GM19463 (cell line): ENCODE data around the gene OTUD3.
"Not testable (repeated sequence)": the region's sequence is repeated elsewhere in the genome, so short reads cannot be mapped to it uniquely, and the experiment has no call there.

ENCODE experiments used
- ATAC-seq: cut with Tn5 transposase; IDR thresholded peaks from one replicate; pipeline ENCODE4 v1.9.1; 2021; ENCODE audit warnings: mild to moderate bottlenecking, moderate library complexity; ENCODE audit not compliant: unreplicated experiment

OTUD3 gene

DNA sequence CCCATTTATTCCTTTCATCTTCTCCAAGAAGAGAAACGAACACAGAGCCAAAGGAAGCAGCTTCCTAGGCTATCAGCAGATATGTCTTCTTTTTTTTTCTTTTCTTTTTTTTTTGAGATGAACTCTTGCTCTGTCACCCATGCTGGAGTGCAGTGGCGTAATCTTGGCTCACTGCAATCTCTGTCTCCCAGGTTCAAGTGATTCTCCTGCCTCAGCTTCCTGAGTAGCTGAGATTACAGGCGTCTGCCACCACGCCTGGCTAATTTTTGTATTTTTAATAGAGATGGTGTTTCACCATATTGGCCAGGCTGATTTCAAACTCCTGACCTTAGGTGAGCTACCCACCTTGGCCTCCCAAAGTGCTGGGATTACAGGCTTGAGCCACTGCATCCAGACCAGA, 13.6 kb upstream of the OTUD3 start:
- not testable (repeated sequence) for ATAC-seq

DNA sequence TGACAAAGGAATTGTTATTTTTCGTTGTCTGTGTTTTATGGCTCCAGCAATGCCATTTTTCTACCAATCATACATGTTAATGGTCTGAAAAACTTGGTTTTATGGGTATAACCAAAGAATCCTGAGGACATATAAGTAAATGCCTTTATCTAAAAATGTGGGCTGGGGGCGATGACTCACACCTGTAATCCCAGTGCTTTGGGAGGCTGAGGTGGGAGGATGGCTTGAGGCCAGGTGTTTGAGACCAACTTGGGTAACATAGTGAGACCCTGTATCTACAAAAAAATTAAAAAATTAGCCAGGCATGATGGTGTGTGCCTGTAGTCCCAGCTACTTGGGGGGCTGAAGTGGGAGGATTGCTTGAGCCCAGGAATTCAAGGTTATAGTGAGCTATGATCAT, 12.7 kb upstream of the OTUD3 start:
- not testable (repeated sequence) for ATAC-seq

GRCh38 chr1:19869929-19870328, 12.3 kb upstream of the OTUD3 start:
- ATAC-seq = no peak

DNA sequence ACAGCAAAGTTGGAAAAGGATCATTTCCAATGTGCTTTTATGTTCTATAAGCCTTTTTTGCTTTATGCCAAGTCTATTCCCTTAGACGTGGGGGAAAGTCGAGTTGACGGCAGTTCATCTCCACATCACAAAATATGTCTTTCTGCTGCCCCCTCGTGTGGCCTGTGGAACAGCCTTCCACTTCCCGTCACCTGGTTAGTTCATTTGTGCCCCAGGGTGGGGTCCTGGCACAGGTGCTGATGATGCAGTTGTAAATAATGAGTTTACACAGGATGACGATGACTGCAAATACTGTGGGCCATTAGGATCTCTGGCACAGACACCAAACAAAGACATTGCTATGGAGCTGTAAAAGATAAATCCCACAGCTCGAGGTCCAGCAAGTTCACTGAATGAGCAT, 10.0 kb upstream of the OTUD3 start:
- no peak for ATAC-seq

DNA sequence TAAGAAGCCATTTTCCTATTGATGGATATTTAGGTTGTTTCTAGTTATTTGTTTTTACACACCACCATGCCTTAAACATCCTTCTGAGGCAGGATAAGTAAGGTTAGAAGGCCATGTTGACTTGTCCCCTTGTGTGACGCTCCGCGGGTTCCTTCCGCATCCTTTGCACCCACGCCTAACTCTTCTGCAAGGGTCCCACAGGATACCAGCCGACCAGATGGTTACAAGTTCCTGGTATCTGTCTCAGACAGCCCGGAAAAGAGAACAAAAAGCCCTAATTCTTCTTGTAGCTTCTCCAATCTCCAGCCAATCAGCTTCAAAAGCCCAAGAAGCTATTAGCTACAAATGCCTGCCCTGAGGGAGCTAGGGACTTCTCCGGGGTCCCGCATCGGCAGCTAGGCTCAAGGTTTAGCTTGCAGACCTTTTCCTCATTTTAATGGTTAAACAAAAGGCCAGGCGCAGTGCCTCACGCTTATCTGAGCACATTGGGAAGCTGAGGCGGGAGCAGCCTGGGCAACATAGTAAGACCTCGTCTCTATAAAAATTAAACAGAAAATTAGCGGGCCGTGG, 4.9 kb upstream of the OTUD3 start:
- ATAC-seq = no peak

DNA sequence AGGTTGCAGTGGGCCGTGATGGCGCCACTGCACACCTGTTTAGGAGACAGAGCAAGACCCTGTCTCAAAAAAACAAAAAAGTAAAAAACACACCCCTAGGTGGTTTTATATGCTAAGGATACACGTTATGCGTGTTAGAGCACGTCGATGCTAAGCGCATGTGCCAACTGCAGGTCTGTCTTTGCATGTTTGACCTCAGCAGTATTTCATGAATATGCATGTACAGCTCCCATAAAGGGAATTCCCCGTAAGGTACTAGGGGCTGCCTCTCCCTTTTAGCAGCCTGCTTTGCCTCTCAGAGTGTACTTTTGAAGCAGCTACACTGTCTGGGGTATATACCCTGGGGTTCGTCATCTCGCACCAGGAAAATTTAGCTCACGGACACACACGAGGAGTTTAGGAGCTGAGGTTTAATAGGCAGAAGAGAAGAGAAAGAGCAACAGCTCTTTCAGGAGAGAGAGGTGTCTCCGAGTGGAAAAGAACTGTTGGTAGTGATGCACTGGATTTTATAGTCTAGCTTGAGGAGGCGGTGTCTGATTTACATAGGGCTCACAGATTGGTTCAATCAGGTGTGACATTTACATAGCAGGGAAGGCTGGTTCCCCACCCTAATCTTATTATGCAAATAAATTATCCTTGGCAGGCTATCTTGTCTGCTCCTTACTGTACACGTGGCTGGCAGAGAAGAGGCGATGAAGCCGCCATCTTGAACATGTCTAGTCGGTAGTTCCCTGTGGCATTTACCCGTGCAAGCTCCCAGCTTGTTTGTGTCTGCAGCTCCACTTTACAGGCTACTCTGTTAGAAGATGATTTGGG, 4.2 kb upstream of the OTUD3 start:
- ATAC-seq = no peak

DNA sequence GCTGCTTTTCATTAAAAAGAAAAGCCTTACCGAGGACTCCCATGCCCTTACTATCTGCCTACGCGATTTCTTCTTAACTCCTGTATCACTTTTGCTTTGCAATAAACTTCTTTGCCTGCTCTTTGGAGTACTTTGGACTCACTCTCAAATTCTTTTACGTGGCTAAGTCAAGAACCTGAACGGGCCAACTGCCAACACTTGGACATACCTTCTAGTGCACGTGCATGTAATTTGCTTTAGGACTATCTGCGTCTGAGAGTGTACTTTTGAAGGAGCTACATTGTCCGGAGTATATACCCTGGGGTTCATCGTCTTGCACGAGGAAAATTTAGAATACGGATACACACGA, 3.6 kb upstream of the OTUD3 start:
- ATAC-seq = no peak

GRCh38 chr1:19879227-19879626, 3.0 kb upstream of the OTUD3 start:
- ATAC-seq = no peak

DNA sequence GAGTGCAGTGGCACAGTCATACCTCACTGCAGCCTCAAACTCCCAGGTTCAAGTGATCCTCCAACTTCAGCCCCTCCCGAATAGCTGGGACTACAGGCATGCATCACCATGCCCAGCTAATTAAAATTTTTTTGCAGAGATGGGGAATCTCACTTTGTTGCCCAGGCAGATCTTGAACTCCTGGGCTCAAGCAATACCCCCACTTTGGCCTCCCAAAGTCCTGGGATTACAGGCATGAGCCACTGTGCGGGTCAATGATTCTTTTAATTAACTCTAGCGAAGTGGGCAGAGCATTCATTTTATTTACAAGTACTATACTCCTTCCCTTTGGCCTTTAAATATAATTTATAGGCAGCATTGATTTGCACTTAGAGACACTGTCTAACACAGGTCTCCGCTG, 2.5 kb upstream of the OTUD3 start:
- ATAC-seq = no peak

DNA sequence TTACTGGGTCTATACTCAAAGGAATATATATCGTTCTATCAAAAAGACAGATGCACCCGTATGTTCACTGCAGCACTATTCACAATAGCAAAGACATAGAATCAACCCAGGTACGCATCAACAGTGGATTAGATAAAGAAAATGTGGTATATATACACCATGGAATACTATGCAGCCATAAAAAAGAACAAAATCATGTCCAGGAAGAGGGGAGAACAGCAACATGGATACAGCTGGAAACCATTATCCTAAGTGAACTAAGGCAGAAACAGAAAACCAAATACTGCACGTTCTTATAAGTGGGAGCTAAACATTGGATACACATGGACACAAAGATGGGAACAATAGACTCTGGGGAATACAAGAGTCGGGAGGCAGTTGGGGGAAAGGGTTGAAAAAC, 1.4 kb upstream of the OTUD3 start:
- ATAC-seq = not testable (repeated sequence)

DNA sequence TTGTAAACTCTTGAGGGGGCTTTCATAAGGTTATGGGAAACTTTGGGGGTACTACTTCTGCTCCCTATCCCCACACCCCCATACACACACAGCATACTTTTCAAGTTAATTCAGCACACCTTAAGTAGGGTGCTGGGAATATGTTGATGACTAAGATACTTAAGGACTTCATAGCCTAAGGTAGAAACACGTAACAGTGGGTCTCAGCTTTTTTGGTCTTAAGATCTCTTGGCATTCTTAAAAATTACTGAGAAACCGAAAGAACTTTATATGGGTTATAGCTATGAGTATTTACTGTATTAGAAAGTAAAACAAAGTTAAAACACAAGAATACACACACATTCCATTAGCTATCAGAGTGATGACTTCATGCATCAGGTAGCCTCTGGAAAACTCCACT, 2.1 kb downstream of the OTUD3 start:
- no peak for ATAC-seq

DNA sequence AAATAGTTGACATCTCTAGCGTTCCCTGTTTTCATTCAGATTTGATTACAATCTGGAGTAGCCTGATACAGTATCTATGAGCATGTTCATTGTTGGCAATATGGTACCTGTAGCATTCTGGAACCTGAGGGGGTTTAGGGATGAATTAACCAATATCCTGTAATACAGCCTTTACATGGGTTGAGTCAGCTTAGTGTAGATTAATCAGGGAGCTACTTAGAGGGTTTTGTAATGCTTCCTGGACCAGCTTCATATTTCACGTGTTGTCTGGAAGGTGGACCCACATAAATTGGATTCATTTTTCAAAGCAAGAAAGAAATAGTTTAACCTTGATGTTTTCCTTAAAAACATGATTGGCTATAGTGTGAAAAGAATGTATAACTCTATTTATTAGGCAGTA, 3.6 kb downstream of the OTUD3 start:
- no peak for ATAC-seq

DNA sequence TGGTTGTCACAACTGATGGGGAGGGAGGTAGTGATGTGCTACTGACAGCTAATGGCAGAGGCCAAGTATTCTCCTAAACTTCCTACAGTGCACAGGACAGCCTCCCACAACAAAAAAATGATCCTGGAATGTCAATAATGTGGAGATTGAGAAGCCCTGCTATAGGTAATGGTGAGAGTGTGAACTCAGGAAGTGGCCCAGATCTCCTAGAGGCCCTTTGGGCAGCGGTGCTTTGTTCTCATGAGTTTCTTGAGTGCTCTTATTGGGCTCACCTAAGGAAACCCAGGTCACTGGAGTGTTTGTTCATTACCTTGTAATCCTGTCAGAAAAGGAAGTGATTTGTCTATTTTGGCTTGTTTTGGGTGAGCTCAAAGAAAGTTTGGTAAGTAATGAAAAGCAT, 5.9 kb downstream of the OTUD3 start:
- ATAC-seq = no peak

GRCh38 chr1:19889656-19890055, 7.5 kb downstream of the OTUD3 start:
- ATAC-seq = no peak

DNA sequence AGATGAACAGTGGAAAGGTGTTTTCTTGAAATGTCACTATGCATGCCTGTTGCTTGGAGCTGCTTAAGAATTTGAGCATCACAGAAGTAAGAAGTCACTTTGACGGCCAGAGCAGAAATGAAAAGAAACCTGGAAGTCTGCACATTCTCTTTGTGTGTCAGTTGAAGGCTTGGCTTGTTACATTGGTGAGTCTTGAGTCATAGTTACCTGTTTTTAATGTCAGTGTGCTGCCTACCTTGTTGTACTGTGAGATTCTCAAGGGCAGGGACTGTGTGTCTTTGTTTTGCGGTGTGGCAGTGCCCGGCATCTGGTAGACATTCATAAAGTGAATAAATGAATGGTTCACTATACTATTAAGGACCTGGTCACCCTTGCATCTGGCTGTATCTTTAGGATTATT, 9.9 kb downstream of the OTUD3 start:
- no peak for ATAC-seq

GRCh38 chr1:19892628-19893168, 10.5 kb downstream of the OTUD3 start:
- no peak for ATAC-seq

GRCh38 chr1:19893687-19894086, 11.5 kb downstream of the OTUD3 start:
- no peak for ATAC-seq

DNA sequence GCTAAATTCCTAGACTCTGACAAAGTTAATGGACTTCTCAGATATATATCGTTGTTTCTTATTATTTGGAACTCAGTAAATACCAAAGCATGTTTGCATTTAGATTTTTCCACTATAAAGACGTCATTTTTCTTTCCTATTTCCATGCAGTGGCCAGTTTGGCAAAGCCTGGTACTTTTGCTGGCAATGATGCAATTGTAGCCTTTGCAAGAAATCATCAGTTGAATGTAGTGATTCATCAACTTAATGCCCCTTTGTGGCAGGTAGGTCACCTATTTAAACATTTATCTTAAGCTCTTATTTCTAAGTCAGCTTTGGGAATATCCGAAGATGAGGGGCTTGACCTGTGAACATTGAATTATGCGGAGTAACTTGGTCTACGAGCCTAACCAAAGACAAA, 12.0 kb downstream of the OTUD3 start:
- no peak for ATAC-seq

DNA sequence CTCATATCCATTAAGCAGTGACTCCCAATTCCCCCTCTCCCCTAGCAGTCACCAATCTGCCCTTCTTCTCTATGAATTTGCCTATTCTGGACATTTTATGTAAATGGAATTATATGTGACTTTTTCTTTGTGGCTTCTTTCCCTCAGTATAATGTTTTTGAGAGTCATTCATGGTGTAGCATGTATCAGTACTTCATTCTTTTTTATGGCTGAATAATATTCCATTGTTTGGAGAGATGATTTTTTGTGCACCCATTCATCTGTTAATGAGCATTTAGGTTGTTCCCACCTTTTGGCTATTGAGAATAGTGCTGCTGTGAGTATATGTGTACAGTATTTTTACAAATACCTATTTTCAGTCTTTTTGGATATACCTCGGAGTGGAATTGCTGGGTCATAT, 19.5 kb downstream of the OTUD3 start:
- no peak for ATAC-seq

GRCh38 chr1:19903621-19904020, 21.4 kb downstream of the OTUD3 start:
- ATAC-seq = no peak

- ATAC-seq = no peak
Measured at GRCh38 chr1:19907456-19907855, 25.3 kb downstream of the OTUD3 start.

GRCh38 chr1:19909392-19909791, 27.2 kb downstream of the OTUD3 start:
- no peak for ATAC-seq

DNA sequence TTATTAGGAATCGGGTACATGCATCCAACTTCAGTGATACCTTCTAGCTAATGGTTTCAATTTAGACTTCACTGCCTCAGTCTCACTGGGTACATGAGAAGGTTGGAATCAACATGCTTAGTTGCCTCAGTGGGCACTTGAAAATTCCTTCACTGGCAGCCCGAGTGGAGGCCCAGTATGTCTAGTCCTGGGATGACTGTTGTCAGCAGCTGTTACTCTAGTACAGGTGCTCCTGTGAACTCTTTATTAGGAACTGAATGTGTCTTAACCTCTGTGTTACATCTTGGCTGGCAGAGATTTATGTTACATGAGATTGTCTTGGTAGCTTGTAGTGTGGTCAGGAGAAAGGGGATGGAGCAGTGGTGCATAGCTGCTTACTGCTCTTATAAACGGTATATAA, 27.8 kb downstream of the OTUD3 start:
- no peak for ATAC-seq
